HG02852 (cell line): Measurements from ENCODE around the gene TMEM161A.

ENCODE experiments used
- ATAC-seq: cut with Tn5 transposase; IDR thresholded peaks from one replicate; pipeline ENCODE4 v1.9.1; 2021; ENCODE audit warnings: mild to moderate bottlenecking, moderate library complexity; ENCODE audit not compliant: unreplicated experiment

The TMEM161A gene

DNA sequence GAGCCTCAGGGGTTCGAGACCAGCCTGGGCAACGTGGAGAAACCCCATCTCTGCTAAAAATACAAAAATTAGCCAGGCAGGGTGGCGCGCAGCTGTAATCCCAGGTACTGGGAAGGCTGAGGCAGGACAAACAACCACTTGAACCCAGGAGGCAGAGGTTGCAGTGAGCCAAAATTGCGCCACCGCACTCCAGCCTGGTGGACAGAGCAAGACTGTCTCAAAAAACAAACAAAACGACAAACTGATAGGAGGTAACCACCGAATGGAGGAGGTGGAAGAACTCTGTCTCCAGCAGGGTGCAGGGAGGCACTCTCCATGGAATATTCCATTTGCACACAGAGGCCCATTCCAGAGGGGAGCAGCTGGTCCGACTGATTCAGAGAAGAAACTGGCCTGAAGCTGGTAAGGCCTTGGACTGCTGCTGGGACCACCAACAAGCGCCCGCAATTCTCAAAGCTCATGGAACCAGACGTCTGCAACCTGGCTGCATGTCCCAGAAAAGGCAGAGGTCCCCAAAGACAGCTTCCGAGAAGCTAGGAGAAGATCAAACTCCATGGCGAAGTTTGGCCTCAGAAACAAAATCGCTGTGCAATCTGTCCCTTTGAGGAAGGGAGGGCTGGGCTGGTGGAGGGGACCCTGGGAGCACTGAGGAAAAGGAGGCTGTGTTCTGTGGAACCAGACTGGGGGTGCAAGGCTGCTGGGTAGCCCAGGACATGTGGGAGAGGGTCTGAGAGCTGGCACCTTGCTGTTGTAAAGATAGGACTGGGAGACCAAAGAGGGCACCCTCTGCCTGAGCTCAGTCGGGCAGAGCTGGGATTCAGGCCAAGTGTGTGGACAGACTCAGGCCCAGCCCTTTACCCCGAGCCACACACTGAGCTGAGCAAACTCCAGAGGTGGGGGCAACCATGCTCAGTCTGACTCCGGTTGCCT lies 39.3 kb downstream of the TMEM161A start:
- ATAC-seq, result no peak

DNA sequence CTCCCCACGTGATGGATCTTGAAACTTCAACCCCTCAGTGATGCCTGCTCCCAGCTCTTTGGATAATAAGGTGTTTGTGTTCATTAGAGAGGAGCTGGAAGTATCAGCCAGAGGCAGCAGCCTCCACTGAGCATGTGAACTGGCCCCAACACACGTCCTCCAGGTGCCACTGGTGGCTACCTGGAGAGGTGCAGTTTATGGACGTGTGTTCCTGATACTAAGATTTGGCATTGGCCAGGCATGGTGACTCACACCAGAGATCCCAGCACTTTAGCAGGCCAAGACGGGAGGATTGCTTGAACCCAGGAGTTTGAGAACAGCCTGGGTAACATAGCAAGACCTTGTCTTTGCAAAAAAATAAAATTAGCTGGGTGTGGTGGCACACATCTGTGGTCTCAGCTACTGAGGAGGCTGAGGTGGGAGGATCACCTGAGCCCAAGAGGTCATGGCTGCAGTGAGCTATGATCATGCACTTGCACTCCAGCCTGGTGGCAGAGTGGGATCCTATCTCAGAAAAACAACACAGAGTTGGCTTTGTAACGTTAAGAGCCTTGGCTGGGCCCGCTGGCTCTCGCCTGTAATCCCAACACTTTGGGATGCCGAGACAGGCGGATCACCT lies 40.1 kb downstream of the TMEM161A start:
- no peak for ATAC-seq

DNA sequence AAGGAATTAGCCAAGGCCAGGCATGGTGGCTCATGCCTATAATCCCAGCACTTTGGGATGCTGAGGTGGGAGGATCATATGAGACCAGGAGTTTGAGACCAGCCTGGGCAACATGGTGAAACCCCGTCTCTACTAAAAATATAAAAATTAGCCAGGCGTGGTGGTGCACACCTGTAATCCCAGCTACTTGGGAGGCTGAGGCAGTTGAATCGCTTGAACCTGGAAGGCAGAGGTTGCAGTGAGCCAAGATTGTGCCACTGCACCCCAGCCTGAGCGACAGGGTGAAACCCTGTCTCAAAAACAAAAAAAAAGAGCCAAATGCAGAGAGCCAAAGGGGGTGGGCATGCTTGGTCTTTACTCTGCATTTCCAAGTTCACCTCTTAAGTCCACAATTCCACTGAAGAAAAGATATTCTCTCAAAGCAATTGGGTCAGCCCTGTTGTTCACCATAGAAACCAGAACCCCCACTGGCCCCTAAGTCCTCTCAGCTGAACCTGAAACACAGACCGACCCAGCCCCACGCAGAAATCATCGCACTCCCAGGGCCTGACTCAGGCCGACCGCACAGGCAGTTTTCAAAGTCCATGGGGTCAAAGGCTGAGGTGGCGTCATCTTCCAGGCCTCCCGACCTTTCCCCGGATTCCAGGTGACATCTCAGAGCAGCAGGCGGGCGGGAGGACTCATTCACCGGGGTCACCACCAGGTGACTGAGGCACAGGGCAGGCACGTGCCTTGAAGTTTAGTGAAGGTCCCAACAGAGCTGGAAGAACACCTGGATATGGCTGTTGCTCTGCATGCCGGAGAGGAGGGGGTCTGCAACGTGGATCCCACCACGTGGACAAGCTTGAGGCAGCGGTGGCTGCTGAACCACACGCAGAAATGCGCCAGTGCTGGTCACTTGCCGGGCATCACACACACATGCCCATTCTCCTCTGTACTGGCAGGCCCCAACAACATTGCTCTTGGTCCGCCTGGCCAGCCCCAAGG lies 41.3 kb downstream of the TMEM161A start:
- ATAC-seq, result no peak

DNA sequence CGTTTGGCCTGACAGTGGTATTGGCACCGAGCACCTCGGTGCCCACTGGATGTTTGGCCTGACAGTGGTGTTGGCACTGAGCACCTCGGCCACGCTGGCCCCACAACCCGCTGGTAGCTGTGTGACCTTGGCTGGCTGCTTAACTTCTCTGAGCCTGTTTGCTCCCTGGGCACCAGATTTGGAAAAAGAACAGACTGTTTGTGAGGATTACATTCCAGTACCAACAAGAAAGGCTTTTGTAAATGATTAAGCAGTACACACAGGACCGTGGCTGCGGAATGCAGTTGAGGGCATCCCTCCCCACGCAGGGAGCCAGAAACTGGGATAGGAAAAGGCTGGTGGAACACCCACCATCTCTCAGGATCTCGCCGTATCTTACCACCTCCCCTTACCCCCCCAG lies 42.6 kb downstream of the TMEM161A start:
- no peak for ATAC-seq

DNA sequence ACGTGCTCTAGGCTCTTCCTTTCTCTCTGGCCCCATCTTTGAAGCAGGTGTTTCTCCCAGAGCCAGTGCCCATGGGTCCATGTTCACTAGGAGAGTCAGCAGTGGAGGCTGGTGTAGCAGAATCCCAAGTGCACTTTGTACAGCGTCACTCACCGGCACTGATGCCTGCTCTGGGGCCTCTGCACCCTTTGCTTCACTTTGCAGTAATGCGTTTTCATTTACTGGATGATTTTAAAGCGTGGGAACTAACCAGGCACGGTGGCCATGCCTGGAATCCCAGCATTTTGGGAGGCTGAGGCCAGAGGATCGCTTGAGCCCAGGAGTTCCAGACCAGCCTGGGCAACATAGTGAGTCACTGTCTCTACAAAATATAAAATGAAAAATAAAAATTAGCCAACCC lies 43.8 kb downstream of the TMEM161A start:
- ATAC-seq, result no peak

DNA sequence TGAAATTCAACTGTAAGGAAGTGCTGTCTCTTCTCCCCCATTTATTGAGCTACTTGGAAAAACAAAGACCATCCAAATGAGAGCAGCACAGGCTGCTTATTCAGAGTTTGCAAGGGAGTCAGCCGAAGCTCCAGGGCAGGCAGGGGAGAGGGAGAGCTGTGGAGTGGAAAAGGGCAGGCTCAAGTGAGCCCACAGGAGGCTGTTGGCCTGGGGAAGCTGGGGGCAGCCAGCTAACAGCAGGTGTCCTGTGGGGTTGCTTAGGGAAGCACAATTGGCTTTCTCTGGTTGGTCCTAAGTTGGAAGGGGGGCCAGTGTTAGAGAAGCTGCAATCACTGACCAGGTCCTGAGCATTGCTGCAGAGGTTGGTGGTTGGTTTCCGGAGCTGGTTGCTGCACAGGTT lies 50.6 kb downstream of the TMEM161A start:
- ATAC-seq, result no peak

DNA sequence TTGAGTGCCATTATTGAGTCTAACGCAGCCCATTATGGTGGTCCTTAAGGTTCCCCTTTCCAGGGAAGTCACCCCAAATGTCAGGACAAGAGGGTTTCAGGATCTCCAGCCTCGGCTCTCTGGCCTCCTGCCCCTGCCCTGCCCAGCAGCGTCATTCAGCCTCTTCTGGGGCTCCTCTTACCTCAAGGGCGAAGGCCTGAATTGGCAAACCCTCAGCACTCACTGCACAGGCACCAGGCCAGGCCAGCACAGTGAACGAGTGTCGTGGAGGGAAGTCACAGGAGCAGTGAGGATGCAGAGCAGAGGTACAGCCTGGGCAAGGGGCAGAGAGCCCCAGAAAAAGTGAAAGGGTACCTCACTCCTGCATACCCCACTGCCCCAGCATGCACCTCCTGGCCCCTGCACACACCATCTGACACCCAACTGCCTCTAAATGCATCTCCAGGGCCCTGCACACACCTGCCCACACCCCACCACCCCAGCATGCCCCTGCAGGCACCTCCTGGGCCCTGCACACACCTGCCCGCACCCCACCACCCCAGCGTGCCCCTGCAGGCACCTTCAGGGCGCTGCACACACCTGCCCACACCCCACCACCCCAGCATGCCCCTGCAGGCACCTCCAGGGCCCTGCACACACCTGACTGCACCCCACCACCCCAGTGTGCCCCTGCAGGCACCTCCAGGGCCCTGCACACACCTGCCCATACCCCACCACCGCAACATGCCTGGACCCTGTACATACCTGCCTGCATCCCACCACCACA lies 54.7 kb downstream of the TMEM161A start:
- no peak for ATAC-seq

DNA sequence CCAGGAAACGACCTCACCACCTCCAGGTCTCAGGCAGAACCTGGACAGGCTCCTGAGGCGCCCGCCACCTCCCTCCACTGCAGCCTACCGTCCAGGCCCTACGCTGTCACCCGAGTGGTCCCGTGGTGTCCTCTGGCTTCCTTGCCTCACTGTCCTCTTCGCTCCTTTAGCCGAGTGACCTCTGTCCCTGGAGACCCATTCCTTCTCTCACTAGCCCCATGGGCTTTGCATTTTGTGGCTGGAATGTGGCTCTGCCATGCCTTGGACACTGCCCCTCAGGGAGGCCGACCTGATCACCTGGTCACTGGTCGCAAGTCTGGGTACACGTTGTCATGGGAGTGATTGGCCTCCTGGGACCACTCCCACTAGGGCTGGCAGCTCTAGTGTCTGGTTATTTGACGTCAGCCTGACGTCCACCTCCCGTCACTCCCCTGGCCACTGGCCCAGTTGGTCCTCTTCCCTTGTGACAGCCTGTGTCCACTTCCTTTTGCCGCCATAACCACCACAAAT lies 56.6 kb downstream of the TMEM161A start:
- ATAC-seq, result no peak

DNA sequence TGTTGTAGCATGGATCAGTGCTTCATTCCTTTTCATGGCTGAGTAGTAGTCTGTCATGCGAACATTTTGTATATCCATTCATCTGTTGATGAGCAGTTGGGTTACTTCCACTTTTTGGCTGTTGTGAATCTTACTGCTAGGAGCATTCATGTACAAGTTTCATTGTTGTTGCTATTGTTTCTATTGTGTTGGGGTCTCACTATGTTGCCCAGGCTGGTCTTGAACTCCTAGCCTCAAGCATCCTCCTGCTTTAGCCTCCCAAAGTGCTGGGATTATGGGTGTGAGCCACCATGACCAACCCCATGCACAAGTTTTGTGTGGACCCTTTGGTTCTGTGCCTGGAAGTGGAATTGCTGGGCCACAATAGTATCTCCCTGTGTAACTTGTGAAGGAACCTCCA lies 58.7 kb downstream of the TMEM161A start:
- no peak for ATAC-seq

DNA sequence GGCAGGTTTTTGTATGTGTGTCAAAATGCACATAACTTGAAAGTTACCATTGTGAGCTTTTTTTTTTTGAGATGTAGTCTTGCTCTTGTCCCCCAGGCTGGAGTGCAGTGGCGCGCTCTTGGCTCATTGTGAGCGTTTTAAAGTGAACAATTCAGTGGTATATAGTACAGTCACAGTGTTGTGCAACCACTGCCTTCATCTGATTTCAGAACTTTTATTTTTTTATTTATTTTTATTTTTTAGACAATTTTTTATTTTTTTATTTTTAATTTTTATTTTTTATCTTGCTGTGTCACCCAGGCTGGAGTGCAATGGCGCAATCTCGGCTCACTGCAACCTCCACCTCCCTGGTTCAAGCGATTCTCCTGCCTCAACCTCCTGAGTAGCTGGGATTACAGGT lies 59.5 kb downstream of the TMEM161A start:
- ATAC-seq, result no peak

DNA sequence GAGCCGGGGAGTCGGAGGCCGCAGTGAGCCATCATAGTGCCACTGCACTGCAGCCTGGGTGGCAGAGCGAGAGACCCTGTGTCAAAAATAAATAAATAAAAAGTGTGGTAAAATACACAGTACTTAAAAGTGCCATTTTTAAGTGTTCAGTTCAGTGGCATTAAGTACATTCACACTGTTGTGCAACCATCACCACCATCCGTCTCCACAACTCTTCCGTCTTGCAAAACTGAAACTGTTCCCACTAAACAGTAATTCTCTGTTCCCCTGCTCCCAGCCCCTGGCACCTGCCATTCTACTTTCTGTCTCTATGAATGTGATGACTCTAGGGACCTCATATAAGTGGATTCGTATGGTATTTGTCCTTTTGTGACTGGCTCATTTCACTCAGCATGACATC lies 61.2 kb downstream of the TMEM161A start:
- no peak for ATAC-seq

DNA sequence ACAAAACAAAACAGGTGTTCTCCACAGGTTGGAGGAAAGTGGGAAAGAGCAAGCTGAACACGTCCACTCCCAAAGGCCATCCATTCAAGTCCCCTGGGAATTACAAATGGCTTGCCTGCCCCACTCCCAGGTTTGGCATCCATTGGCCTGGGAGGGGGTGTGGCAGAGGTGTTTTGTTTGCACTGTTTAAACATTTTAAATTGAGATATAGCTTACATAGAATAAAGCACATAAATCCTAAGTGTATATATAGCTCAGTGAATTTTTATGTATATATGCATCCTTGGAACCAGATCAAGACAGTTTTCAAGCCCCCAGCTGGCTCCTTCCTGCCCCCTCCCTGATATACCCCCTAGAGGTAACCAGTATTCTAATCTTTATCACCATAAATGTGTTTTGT lies 61.8 kb downstream of the TMEM161A start:
- ATAC-seq, result no peak

DNA sequence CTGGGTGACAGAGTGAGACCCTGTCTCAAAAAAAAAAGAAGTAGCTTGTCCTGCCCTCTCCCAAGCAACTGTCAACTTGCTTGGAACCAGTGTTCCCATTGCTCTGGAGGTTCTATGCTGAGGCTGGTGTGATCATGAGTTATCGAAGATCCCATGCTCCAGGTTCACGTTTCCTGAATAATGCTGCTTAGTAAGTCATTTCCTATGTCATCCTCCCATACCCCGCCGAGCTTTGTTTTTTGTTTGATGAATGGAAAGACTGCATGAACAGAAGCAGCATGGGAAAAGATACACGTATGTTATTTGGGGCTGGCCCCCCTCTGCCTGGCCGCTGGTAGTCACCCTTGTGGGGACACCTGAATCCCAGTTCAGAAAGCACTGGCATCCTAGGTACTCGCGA lies 63.2 kb downstream of the TMEM161A start:
- ATAC-seq, result no peak

DNA sequence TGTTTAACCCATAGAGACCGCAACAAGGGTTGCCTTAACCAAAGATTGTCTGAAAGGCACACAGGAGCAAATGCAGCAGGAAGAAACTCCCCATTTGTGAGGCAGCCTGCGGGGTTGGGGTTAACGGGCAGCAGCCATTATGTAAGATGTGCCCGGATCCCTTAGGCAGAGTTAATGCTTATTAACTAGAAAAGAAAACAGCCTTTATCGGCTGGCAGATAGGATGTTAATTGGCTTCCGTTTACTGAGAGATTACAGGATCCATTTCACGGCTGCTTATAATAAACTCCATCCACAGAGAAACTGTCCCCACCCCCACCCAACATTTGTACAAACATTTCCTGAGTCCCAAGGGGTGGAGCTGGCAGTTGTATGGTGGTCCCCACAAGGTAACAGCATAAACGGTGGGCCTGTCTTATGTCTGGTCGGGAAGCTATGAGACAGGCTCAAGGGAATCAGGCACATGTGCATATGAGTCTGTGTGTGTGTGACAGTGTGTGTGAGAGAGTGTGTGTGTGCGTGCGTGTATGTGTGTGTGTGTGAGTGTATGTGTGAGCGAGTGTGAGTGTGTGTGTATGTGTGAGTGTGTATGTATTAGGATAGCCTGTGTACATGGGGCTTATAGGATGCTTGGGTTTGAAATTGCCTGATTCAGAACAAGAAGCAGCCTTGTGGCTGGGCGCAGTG lies 63.9 kb downstream of the TMEM161A start:
- ATAC-seq, result no peak

DNA sequence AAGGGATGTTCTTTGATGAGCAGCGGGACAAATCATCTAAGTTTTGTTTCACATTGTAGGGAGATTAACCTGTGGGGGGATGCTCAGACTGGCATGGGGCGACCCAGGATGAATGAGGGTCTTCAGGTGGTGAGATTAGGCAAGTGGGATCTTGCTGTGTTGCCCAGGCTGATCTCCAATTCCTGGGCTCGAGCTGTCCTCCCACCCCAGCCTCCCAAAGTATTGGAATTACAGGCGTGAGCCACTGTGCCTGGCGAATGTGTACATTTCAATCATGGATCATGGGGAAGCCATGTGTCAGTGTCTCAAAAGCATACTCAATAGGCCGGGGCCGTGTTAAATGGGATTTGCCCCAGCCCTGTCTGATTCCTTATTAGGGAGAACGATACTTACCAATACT lies 66.4 kb downstream of the TMEM161A start:
- no peak for ATAC-seq
